ENCODE data around the gene TRMT2A. TPM values are rescaled to one million over a fixed set of nuclear protein-coding genes. Genes with fewer than 3 reads are reported as not detected.

TRMT2A gene
- total RNA-seq, 1 experiment from 2014 or later: 50.4 TPM

- no peak for DNase-seq (ENCODE audit: low read depth)
Measured at GRCh38 chr22:20149257-20150250, 32.5 kb upstream of the TRMT2A start.

- no peak for DNase-seq (ENCODE audit: low read depth)
Measured at GRCh38 chr22:20148414-20148813, 31.4 kb upstream of the TRMT2A start.

- DNase-seq (ENCODE audit: low read depth): no peak
Measured at GRCh38 chr22:20147237-20147988, 30.4 kb upstream of the TRMT2A start.

GRCh38 chr22:20146777-20147176, 29.8 kb upstream of the TRMT2A start:
- no peak for DNase-seq (ENCODE audit: low read depth)

GRCh38 chr22:20145832-20146223, 28.8 kb upstream of the TRMT2A start:
- DNase-seq (ENCODE audit: low read depth): no peak

GRCh38 chr22:20145206-20145831, 28.3 kb upstream of the TRMT2A start:
- no peak for DNase-seq (ENCODE audit: low read depth)

GRCh38 chr22:20143883-20144665, 27.0 kb upstream of the TRMT2A start:
- no peak for DNase-seq (ENCODE audit: low read depth)

- no peak for DNase-seq (ENCODE audit: low read depth)
Measured at GRCh38 chr22:20142711-20143621, 25.9 kb upstream of the TRMT2A start.

- peak; percentile 82 for DNase-seq (ENCODE audit: low read depth)
Measured at GRCh38 chr22:20141186-20142077, 24.4 kb upstream of the TRMT2A start.

- DNase-seq (ENCODE audit: low read depth): no peak
Measured at GRCh38 chr22:20140521-20140964, 23.5 kb upstream of the TRMT2A start.

- no peak for DNase-seq (ENCODE audit: low read depth)
Measured at GRCh38 chr22:20140107-20140445, 23.1 kb upstream of the TRMT2A start.

- DNase-seq (ENCODE audit: low read depth): no peak
Measured at GRCh38 chr22:20139391-20140106, 22.5 kb upstream of the TRMT2A start.

- no peak for DNase-seq (ENCODE audit: low read depth)
Measured at GRCh38 chr22:20138868-20139267, 21.8 kb upstream of the TRMT2A start.

GRCh38 chr22:20138417-20138738, 21.4 kb upstream of the TRMT2A start:
- DNase-seq (ENCODE audit: low read depth): no peak

GRCh38 chr22:20137671-20138416, 20.8 kb upstream of the TRMT2A start:
- peak; percentile 22 for DNase-seq (ENCODE audit: low read depth)

GRCh38 chr22:20137113-20137512, 20.1 kb upstream of the TRMT2A start:
- DNase-seq (ENCODE audit: low read depth): no peak

- DNase-seq (ENCODE audit: low read depth): no peak
Measured at GRCh38 chr22:20136603-20136873, 19.5 kb upstream of the TRMT2A start.
